GM12878 (cell line): Measurements from ENCODE around the gene KDM5C. TPM values are rescaled to one million over a fixed set of nuclear protein-coding genes. Genes with fewer than 3 reads are reported as not detected.

ENCODE experiments used
- ATAC-seq: fragments of 200-7000 bp; cut with Tn5 transposase; 3 replicates; pipeline ENCODE4 v1.9.1; 2020; ENCODE audit warnings: mild to moderate bottlenecking, moderate library complexity
- BruUV-seq: library from RNA; stranded (reverse); fragments of 400-500 nt; replicated peaks from 2 replicates; lab custom pipeline; 2021; lab: Mats Ljungman, UMichigan
- CTCF ChIA-PET: fragments of 300-600 bp; sonication (Branson Sonifier 250); formaldehyde crosslinking; extraction: SDS; loops from one replicate; lab custom pipeline; 2021; ENCODE audit warnings: inconsistent platforms; lab: Yijun Ruan, JAX
- POLR2A ChIA-PET: fragments of 350-600 bp; formaldehyde crosslinking; extraction: SDS; loops from one replicate; lab custom pipeline; 2021; ENCODE audit warnings: inconsistent platforms; lab: Charles Lee
- RAD21 ChIA-PET: fragments of 300-600 bp; sonication (Branson Sonifier 250); formaldehyde crosslinking; loops from one replicate; lab custom pipeline; 2023; ENCODE audit warnings: antibody characterized with exemption; ENCODE audit not compliant: unreplicated experiment; lab: Charles Lee
- SMC1A ChIA-PET: fragments of 300-600 bp; sonication (Branson Sonifier 250); formaldehyde crosslinking; loops from one replicate; lab custom pipeline; 2023; ENCODE audit not compliant: unreplicated experiment, uncharacterized antibody; lab: Charles Lee
- DNase-seq: peaks from one replicate; pipeline ENCODE4 v3.0.0-alpha.2; 2011; ENCODE audit warnings: low read depth, low spot score
- FAIRE-seq: peaks from 3 replicates; lab custom pipeline; 2011; peaks lifted over from hg19 to GRCh38; lab: Jason Lieb, UNC
- H2AFZ ChIP-seq: 2 replicates; pipeline ENCODE4 v1.6.0; 2011; ENCODE audit warnings: low read depth, low read length, control low read depth; ENCODE audit not compliant: control insufficient read depth
- H3K27ac ChIP-seq: 2 replicates; pipeline ENCODE4 v1.5.1; 2011; ENCODE audit warnings: control low read depth; ENCODE audit not compliant: control insufficient read depth, insufficient read depth
- H3K27me3 ChIP-seq, 2 experiments: replicated peaks in 1 of 2; 2 replicates each; pipeline versions ENCODE4 v1.6.0 to v1.6.1; 2011; ENCODE audit warnings: low read length in 1 of 2; ENCODE audit not compliant: control insufficient read depth in 2 of 2, insufficient read depth in 2 of 2
- H3K36me3 ChIP-seq, 2 experiments: 2 replicates each; pipeline ENCODE4 v1.5.1; 2011; ENCODE audit warnings: low read length in 1 of 2; ENCODE audit not compliant: control insufficient read depth in 2 of 2, insufficient read depth in 2 of 2
- H3K4me1 ChIP-seq: 2 replicates; pipeline ENCODE4 v1.6.1; 2011; ENCODE audit warnings: mild to moderate bottlenecking, low read length, moderate library complexity, mixed read lengths; ENCODE audit not compliant: control insufficient read depth, insufficient read depth
- H3K4me2 ChIP-seq: 2 replicates; pipeline ENCODE4 v1.6.0; 2011; ENCODE audit warnings: control low read depth; ENCODE audit not compliant: control insufficient read depth, insufficient read depth
- H3K4me3 ChIP-seq: fragments of 200-600 bp; sonication (generic); 2 replicates; pipeline ENCODE4 v1.5.1; 2016
- H3K79me2 ChIP-seq: 2 replicates; pipeline ENCODE4 v1.6.0; 2011; ENCODE audit warnings: low read length; ENCODE audit not compliant: control insufficient read depth, insufficient read depth
- H3K9ac ChIP-seq: 2 replicates; pipeline ENCODE4 v1.8.0; 2011; ENCODE audit warnings: low read length, control low read depth, mixed read lengths; ENCODE audit not compliant: control insufficient read depth, insufficient read depth
- H3K9me3 ChIP-seq: replicated peaks from 3 replicates; pipeline ENCODE4 v1.5.1; 2011; ENCODE audit warnings: mild to moderate bottlenecking, low read length; ENCODE audit not compliant: control insufficient read depth, insufficient read depth
- H4K20me1 ChIP-seq: 2 replicates; pipeline ENCODE4 v1.6.0; 2011; ENCODE audit not compliant: control insufficient read depth, insufficient read depth
- CHD4 ChIP-seq: fragments of 200-600 bp; sonication (generic); IDR thresholded peaks from 2 replicates; pipeline ENCODE4 v1.6.1; 2016; ENCODE audit warnings: mild to moderate bottlenecking
- FOS ChIP-seq: IDR thresholded peaks from 3 replicates; pipeline ENCODE4 v1.6.1; 2011; ENCODE audit warnings: borderline replicate concordance; ENCODE audit not compliant: insufficient read length; ENCODE audit errors: extremely low read depth
- FOXM1 ChIP-seq: IDR thresholded peaks from 2 replicates; pipeline ENCODE4 v1.6.1; 2012; ENCODE audit warnings: low read depth, mild to moderate bottlenecking, inconsistent platforms, low read length, moderate library complexity
- IKZF1 ChIP-seq: fragments of 450-650 bp; conservative IDR thresholded peaks from 2 replicates; pipeline ENCODE4 v1.6.1; 2017; ENCODE audit warnings: antibody characterized with exemption, mild to moderate bottlenecking
- JUND ChIP-seq: IDR thresholded peaks from 2 replicates; pipeline ENCODE4 v1.6.1; 2012; ENCODE audit warnings: low read depth, mild to moderate bottlenecking, low read length, improper control_type of control experiment, moderate library complexity
- MXI1 ChIP-seq: fragments of 150-350 bp; IDR thresholded peaks from 2 replicates; pipeline ENCODE4 v1.6.1; 2011; ENCODE audit warnings: low read depth, mild to moderate bottlenecking, inconsistent platforms, low read length, improper control_type of control experiment
- MYB ChIP-seq: fragments of 150-350 bp; IDR thresholded peaks from 2 replicates; pipeline ENCODE4 v1.6.1; 2014; ENCODE audit warnings: mild to moderate bottlenecking, low read depth, low read length, borderline replicate concordance
- NFXL1 ChIP-seq: fragments of 450-650 bp; IDR thresholded peaks from 2 replicates; pipeline ENCODE4 v1.6.1; 2017; ENCODE audit warnings: antibody characterized with exemption, mild to moderate bottlenecking, borderline replicate concordance
- RFX5 ChIP-seq: IDR thresholded peaks from 2 replicates; pipeline ENCODE4 v1.6.1; 2011; ENCODE audit warnings: low read depth, low read length, improper control_type of control experiment
- STAT3 ChIP-seq: IDR thresholded peaks from 2 replicates; pipeline ENCODE4 v1.6.1; 2011; ENCODE audit warnings: low read depth, low read length, improper control_type of control experiment
- TCF3 ChIP-seq: IDR thresholded peaks from 2 replicates; pipeline ENCODE4 v1.6.1; 2012; ENCODE audit warnings: low read depth, mild to moderate bottlenecking, low read length, borderline replicate concordance; ENCODE audit not compliant: insufficient read depth
- WGBS: methylation state at CpG from one replicate; pipeline ENCODE4 v1.1.6; 2016; ENCODE audit warnings: low lambda C conversion rate; ENCODE audit not compliant: insufficient replicate concordance, insufficient coverage; ENCODE audit errors: missing lambda C conversion rate; 5-methylcytosine and 5-hydroxymethylcytosine counted together
- in situ Hi-C: fragments of 300-500 bp; cut with MboI; formaldehyde crosslinking; loops from 9 replicates; pipeline ENCODE4 v1.14.3; 2018; ENCODE audit warnings: mixed read lengths
- intact Hi-C: fragments of 100-400 bp; cut with micrococcal nuclease; formaldehyde crosslinking; loops from one replicate; pipeline ENCODE4 v1.14.2; 2022; ENCODE audit not compliant: unreplicated experiment
- polyA plus RNA-seq, 11 experiments: library from polyadenylated mRNA; depleted of rRNA in 4 of 11; unstranded in 6 of 11; stranded (reverse) in 5 of 11; fragments of >200 nt; fragmentation: Nextera tagmentation in 4 of 11; fragmentation: Illumina TruSeq in 1 of 11; extraction: Ambion mirVana in 4 of 11; extraction: Trizol in 1 of 11; gene quantifications; 1 replicate in 1 of 11; 2 replicates in 10 of 11; pipeline versions ENCODE4 v1.2.1 to v1.2.3, GENCODE V29; 2011 to 2016; ENCODE audit warnings: inconsistent platforms in 2 of 11, missing spikeins in 2 of 11, low read depth in 1 of 11
- total RNA-seq, 4 experiments: library from RNA; depleted of rRNA in 3 of 4; stranded (reverse); fragments of >200 nt in 3 of 4; fragmentation: Illumina TruSeq in 1 of 4; extraction: Trizol in 1 of 4; gene quantifications; 2 replicates each; pipeline versions ENCODE4 v1.2.1 to v1.2.3, GENCODE V29; 2013 to 2021
- TF ChIP-seq, protein P1 (sequence below): IDR thresholded peaks from 2 replicates; pipeline ENCODE4 v1.6.1; 2012; ENCODE audit warnings: low read depth, low read length, improper control_type of control experiment
- TF ChIP-seq, protein P2 (sequence below): IDR thresholded peaks from 2 replicates; pipeline ENCODE4 v1.6.1; 2011; ENCODE audit warnings: borderline replicate concordance, low read depth, mild to moderate bottlenecking, moderate library complexity, mixed read lengths, low read length; ENCODE audit not compliant: insufficient read depth; ENCODE audit errors: extremely low read length
- TF ChIP-seq, protein P3 (sequence below): fragments of 450-650 bp; IDR thresholded peaks from 2 replicates; pipeline ENCODE4 v1.6.1; 2017; ENCODE audit warnings: borderline replicate concordance
- TF ChIP-seq, protein P4 (sequence below): IDR thresholded peaks from 2 replicates; pipeline ENCODE4 v1.6.1; 2012; ENCODE audit warnings: low read depth, low read length, improper control_type of control experiment

The KDM5C gene
- total and polyA plus RNA-seq, 10 of the 15 experiments (the other 5 are each of a cell fraction or from before 2014, with no cell fraction given), result 1.5 to 110 (median 53.0) TPM

DNA sequence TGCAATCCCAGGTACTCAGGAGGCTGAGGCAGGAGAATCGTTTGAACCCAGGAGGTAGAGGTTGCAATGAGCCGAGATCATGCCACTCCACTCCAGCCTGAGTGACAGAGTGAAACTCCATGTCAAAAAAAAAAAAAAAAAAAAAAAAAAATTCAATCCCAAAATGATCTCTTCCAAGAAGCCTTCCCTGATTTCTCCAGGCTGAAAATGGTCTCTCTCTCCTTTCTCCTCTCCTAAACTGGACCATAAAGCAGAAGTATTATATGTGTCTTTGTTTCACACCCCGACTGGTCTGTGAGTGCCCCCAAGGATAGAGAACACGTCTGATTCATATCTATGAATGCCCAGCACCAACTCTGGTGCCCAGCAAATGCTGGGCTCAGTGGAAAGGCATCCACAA, 17.3 kb upstream of the KDM5C start (continued):
- TF ChIP-seq, protein P1, sequence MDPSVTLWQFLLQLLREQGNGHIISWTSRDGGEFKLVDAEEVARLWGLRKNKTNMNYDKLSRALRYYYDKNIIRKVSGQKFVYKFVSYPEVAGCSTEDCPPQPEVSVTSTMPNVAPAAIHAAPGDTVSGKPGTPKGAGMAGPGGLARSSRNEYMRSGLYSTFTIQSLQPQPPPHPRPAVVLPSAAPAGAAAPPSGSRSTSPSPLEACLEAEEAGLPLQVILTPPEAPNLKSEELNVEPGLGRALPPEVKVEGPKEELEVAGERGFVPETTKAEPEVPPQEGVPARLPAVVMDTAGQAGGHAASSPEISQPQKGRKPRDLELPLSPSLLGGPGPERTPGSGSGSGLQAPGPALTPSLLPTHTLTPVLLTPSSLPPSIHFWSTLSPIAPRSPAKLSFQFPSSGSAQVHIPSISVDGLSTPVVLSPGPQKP, result no peak
- TF ChIP-seq TCF3 (no peak), JUND (no peak), STAT3 (no peak)
- TF ChIP-seq, all 136 proteins: peak for 0

DNA sequence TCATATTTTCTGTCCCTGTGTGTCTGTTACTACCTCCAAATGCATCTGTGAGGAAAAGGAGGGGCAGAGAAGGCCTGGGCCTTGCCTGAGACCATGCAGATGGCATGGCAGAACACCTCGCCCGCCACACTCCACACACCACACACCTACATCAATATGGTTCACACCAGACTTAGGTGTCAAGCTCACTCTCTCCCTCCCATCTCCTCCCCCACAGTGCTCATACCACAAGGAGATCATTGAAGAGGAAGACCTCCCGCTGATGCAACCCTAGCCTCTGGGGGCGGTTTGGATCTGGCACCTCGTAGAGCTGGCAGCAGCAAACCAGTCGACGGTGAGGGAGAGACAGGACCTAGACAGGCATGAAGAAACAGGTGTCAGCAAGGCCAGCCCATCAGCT, 16.6 kb upstream of the KDM5C start:
- BruUV-seq, result no TSS peak
- Histone ChIP-seq H3K36me3 (no peaks in the 10 kb centered on the region), H3K79me2 (no peaks in the 10 kb centered on the region), H3K9me3 (no peaks in the 10 kb centered on the region; the same call in 2 of the 3 replicates), H2AFZ (no peak overlapping the region), H3K27me3 (no peaks in the 10 kb centered on the region), H3K9ac (no peak overlapping the region), H3K27ac (no peak overlapping the region), H3K4me3 (no peak overlapping the region), H3K4me1 (no peaks in the 10 kb centered on the region), H3K4me2 (no peak overlapping the region), H4K20me1 (no peaks in the 10 kb centered on the region)
- ChIA-PET SMC1A (no interaction called here), CTCF (interaction anchor here (1.5 kb wide), 1 partner anchor 11 kb away, joined by 4 read pairs; no protein-coding TSS in a partner anchor), RAD21 (no interaction called here), POLR2A (no interaction called here)
- DNase-seq (no peak), ATAC-seq (no peak), FAIRE-seq (no peak)
- in situ Hi-C loops, result no loop called here
- 35% methylated on average over 7 of the region's 7 CpGs for WGBS
- intact Hi-C loops, result no loop called here
- no peak for TF ChIP-seq RFX5
- no peak for TF ChIP-seq NFXL1
- TF ChIP-seq MXI1, result no peak
- TF ChIP-seq FOS, result no peak
- TF ChIP-seq, protein P2, sequence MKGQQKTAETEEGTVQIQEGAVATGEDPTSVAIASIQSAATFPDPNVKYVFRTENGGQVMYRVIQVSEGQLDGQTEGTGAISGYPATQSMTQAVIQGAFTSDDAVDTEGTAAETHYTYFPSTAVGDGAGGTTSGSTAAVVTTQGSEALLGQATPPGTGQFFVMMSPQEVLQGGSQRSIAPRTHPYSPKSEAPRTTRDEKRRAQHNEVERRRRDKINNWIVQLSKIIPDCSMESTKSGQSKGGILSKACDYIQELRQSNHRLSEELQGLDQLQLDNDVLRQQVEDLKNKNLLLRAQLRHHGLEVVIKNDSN, result no peak
- no peak for TF ChIP-seq IKZF1
- no peak for TF ChIP-seq MYB
- TF ChIP-seq CHD4, result no peak
- TF ChIP-seq FOXM1, result no peak
- TF ChIP-seq, protein P3, sequence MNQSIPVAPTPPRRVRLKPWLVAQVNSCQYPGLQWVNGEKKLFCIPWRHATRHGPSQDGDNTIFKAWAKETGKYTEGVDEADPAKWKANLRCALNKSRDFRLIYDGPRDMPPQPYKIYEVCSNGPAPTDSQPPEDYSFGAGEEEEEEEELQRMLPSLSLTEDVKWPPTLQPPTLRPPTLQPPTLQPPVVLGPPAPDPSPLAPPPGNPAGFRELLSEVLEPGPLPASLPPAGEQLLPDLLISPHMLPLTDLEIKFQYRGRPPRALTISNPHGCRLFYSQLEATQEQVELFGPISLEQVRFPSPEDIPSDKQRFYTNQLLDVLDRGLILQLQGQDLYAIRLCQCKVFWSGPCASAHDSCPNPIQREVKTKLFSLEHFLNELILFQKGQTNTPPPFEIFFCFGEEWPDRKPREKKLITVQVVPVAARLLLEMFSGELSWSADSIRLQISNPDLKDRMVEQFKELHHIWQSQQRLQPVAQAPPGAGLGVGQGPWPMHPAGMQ, result no peak
- TF ChIP-seq, protein P4, sequence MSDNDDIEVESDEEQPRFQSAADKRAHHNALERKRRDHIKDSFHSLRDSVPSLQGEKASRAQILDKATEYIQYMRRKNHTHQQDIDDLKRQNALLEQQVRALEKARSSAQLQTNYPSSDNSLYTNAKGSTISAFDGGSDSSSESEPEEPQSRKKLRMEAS, result no peak
